ENCODE results near the gene EHD1. TPM values are rescaled to one million over a fixed set of nuclear protein-coding genes. Genes with fewer than 3 reads are reported as not detected.
A peak's percentile ranks its signal among the peaks of the same experiment; 100 is the strongest.

EHD1 gene
- total and polyA plus RNA-seq, 2 of the 4 experiments (the other 2 are of a cell fraction): 107 to 209 TPM

GRCh38 chr11:64876229-64876750 lies 2.1 kb downstream of the EHD1 start:
- Histone ChIP-seq H3K79me1 (ENCODE audit: low read depth in 1 of 2, low read length in 2 of 2) (peaks cover 13 to 57% of the 10 kb centered on the region in 2 experiments; a peak in 3 of 4 replicates), H3K9me3 (ENCODE audit: control insufficient read depth, insufficient read depth, low read length) (no peaks in the 10 kb centered on the region), H2BK20ac (ENCODE audit: low read depth, low read length) (no peak overlapping the region), H3K4ac (ENCODE audit: low read depth, low read length) (peak overlapping the region; percentile 96), H2AFZ (replicated peaks; ENCODE audit: low read length, poor library complexity) (peak overlapping the region; percentile 46), H3K4me3 (ENCODE audit: insufficient read depth, low read depth, low read length) (peak overlapping the region; percentile 95), H4K5ac (ENCODE audit: low read depth, low read length) (0 out of 2 replicates have a peak overlapping the region, but pooled peaks have one; percentile 8), H4K91ac (ENCODE audit: insufficient read depth, low read depth, low read length) (peak overlapping the region; percentile 84), H2AK5ac (ENCODE audit: low read depth, low read length) (peak overlapping the region; percentile 83), H3K9ac (ENCODE audit: low read depth, low read length) (peak overlapping the region; percentile 94), H3K23ac (ENCODE audit: low read depth, low read length) (peak overlapping the region; percentile 61), H3K18ac (ENCODE audit: low read depth, low read length) (peak overlapping the region; percentile 40; the same call in 1 of the 2 replicates), H2BK120ac (ENCODE audit: low read depth, low read length) (peak overlapping the region; percentile 80), H4K8ac (ENCODE audit: low read depth in 2 of 2, low read length in 2 of 2) (peak overlapping the region; percentile 20 to 74; a peak in 2 of 4 replicates), H2AK9ac (replicated peaks; ENCODE audit: low read depth, low read length, poor library complexity) (peak overlapping the region; percentile 99), H3K9me1 (ENCODE audit: insufficient read depth, low read length) (peaks cover 25% of the 10 kb centered on the region), H4K20me1 (ENCODE audit: insufficient read depth, low read length) (peaks cover 56% of the 10 kb centered on the region), H3K27me3 (ENCODE audit: control insufficient read depth, insufficient read depth, low read length) (no peaks in the 10 kb centered on the region), H3K14ac (replicated peaks; ENCODE audit: low read depth, low read length) (peak overlapping the region; percentile 76), H3K27ac (ENCODE audit: insufficient read depth, low read length) (peak overlapping the region; percentile 84), H3K4me2 (ENCODE audit: low read depth, low read length) (peak overlapping the region; percentile 90), H3K36me3 (ENCODE audit: control insufficient read depth, insufficient read depth, low read length) (peaks cover 31% of the 10 kb centered on the region), H3K56ac (ENCODE audit: extremely low read depth, insufficient read depth, low read length) (peak overlapping the region; percentile 88; the same call in 1 of the 2 replicates), H2BK5ac (ENCODE audit: low read depth, low read length, poor library complexity, severe bottlenecking) (peak overlapping the region; percentile 90), H3K4me1 (ENCODE audit: control insufficient read depth, insufficient read depth, low read length) (peaks cover 21% of the 10 kb centered on the region), H2BK15ac (ENCODE audit: low read depth, low read length) (peak overlapping the region; percentile 9; the same call in 1 of the 3 replicates)
- BruUV-seq (replicated peaks): no TSS peak
- TF ChIP-seq CEBPB (IDR thresholded peaks at IDR 0.05; ENCODE audit: low read depth, low read length) (no peak), BHLHE40 (IDR thresholded peaks at IDR 0.05; ENCODE audit: low read depth, low read length) (no peak), SMC3 (IDR thresholded peaks at IDR 0.05; ENCODE audit: low read depth, low read length) (no peak), CHD1 (IDR thresholded peaks at IDR 0.05; ENCODE audit: low read depth, low read length) (no peak), CTCF (conservative IDR thresholded peaks at IDR 0.05; ENCODE audit: low read depth, low read length) (no peak), NFE2L2 (IDR thresholded peaks at IDR 0.05; ENCODE audit: low read depth, low read length) (no peak), POLR2A (IDR thresholded peaks at IDR 0.05; ENCODE audit: low read depth, low read length) (no peak; the same call in 1 of the 2 replicates), RAD21 (IDR thresholded peaks at IDR 0.05; ENCODE audit: low read length) (no peak), FOS (IDR thresholded peaks at IDR 0.05; ENCODE audit: low read depth, low read length) (no peak)
- ATAC-seq (ENCODE audit: low read depth) (no peak), DNase-seq (no peak)
- CTCF ChIA-PET: interaction anchor here (1.2 to 2.7 kb wide), 2 partner anchors 11 to 12 kb away, joined by 3 to 11 read pairs; no protein-coding TSS in a partner anchor
- WGBS, 2 experiments (ENCODE audit: extremely low coverage in 2 of 2, insufficient read length in 1 of 2): 70% methylated on average over 6 of the region's 11 CpGs; no CpG with 5 or more reads in 1 of the 2 experiments
- POLR2A ChIA-PET (ENCODE audit: unreplicated experiment): interaction anchor here (1.3 kb wide), 1 partner anchor 25 kb away, joined by 4 read pairs; no protein-coding TSS in a partner anchor
- in situ Hi-C loops (cut with MboI; ENCODE audit: low sequenced_read_pairs): no loop called here
- intact Hi-C loops (cut with micrococcal nuclease): no loop called here
- dilution Hi-C loops (cut with HindIII; ENCODE audit: low sequenced_read_pairs, unreplicated experiment): no loop called here

Data from IMR-90 (cell line).